ENCODE results near the gene SYNE1.

The SYNE1 gene

DNA sequence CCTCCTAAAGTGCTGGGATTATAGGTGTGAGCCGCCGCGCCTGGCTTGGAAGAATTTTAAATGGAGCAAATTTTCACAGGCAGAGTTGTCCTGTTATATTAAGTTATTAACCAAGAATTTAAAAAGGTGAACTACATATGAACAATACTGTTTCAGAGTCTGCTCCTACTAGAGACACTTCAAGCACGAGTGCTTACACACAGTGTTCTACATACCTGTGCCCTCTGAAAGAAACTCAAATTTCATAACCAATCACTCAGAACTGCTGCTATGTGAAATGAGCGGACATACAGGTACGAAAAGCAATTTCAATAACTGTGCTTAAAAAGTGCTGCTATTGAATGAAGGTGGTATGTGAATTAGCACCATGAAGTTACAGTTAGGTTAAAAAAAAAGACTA is 262.0 kb downstream of the SYNE1 start:
- Histone ChIP-seq H3K4me1 (no peaks in the 10 kb centered on the region), H3K36me3 (ENCODE audit: control insufficient read depth, insufficient read depth, low read length) (no peaks in the 10 kb centered on the region), H3K9me3 (ENCODE audit: control insufficient read depth, low read length) (no peaks in the 10 kb centered on the region), H3K27ac (no peak overlapping the region), H2AFZ (no peak overlapping the region), H3K79me2 (no peaks in the 10 kb centered on the region), H3K27me3 (ENCODE audit: control insufficient read depth, insufficient read depth, low read length) (no peaks in the 10 kb centered on the region), H3K9ac (no peak overlapping the region), H3K4me3 (ENCODE audit: low read depth, low read length) (no peak overlapping the region), H3K4me2 (ENCODE audit: low read length) (no peak overlapping the region)
- TF ChIP-seq, protein P1, sequence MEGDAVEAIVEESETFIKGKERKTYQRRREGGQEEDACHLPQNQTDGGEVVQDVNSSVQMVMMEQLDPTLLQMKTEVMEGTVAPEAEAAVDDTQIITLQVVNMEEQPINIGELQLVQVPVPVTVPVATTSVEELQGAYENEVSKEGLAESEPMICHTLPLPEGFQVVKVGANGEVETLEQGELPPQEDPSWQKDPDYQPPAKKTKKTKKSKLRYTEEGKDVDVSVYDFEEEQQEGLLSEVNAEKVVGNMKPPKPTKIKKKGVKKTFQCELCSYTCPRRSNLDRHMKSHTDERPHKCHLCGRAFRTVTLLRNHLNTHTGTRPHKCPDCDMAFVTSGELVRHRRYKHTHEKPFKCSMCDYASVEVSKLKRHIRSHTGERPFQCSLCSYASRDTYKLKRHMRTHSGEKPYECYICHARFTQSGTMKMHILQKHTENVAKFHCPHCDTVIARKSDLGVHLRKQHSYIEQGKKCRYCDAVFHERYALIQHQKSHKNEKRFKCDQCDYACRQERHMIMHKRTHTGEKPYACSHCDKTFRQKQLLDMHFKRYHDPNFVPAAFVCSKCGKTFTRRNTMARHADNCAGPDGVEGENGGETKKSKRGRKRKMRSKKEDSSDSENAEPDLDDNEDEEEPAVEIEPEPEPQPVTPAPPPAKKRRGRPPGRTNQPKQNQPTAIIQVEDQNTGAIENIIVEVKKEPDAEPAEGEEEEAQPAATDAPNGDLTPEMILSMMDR (IDR thresholded peaks at IDR 0.05), result no peak

DNA sequence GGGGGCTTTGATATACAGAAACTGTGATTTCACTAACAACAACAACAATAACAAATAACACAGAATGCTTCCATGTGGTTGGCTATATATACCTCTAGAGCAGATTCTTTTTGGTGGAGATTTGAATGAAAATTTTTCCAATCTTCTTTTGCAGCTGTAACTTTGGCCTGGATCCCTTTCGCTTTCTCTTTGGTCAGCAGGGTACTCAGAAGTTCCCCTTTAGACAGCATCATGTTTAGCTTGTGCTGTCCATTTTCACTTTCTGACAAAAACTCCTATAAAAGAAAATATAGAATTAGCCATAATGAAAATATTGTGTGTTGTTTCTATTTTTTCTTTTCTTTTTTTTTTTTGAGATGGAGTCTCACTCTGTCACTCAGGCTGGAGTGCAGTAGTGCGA is 264.2 kb downstream of the SYNE1 start:
- H2AFZ ChIP-seq, result no peak overlapping the region
- no peak overlapping the region for H3K27ac ChIP-seq
- H3K9me3 ChIP-seq (ENCODE audit: control insufficient read depth, low read length), result no peaks in the 10 kb centered on the region
- peaks cover 3% of the 10 kb centered on the region for H3K4me1 ChIP-seq
- no peak overlapping the region for H3K9ac ChIP-seq
- no peak overlapping the region for H3K4me2 ChIP-seq (ENCODE audit: low read length)
- H3K79me2 ChIP-seq, result no peaks in the 10 kb centered on the region
- no peaks in the 10 kb centered on the region for H3K36me3 ChIP-seq (ENCODE audit: control insufficient read depth, insufficient read depth, low read length)
- H3K4me3 ChIP-seq (ENCODE audit: low read depth, low read length), result no peak overlapping the region
- TF ChIP-seq, protein P1 (IDR thresholded peaks at IDR 0.05), result no peak
- no peaks in the 10 kb centered on the region for H3K27me3 ChIP-seq (ENCODE audit: control insufficient read depth, insufficient read depth, low read length)

DNA sequence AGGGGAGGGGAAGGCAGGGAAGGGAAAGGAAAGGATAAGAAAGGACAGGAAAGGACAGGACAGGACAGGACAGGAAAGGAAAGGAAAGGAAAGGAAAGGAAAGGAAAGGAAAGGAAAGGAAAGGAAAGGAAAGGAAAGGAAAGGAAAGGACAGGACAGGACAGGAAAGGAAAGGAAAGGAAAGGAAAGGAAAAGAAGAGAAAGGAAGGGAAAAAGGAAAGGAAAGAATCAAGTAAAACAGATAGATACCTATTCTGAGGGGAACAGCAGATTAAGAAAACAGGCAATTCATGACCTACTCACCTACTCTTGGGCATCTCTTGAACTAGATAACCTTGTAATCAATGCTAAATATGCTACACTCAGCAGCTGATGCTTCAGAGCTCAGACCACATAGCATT is 265.4 kb downstream of the SYNE1 start:
- H2AFZ ChIP-seq, result no peak overlapping the region
- no peak overlapping the region for H3K4me2 ChIP-seq (ENCODE audit: low read length)
- H3K4me3 ChIP-seq (ENCODE audit: low read depth, low read length), result no peak overlapping the region
- H3K27ac ChIP-seq, result no peak overlapping the region
- no peaks in the 10 kb centered on the region for H3K36me3 ChIP-seq (ENCODE audit: control insufficient read depth, insufficient read depth, low read length)
- peaks cover 3% of the 10 kb centered on the region for H3K4me1 ChIP-seq
- TF ChIP-seq, protein P1 (IDR thresholded peaks at IDR 0.05), result no peak
- no peaks in the 10 kb centered on the region for H3K9me3 ChIP-seq (ENCODE audit: control insufficient read depth, low read length)
- no peaks in the 10 kb centered on the region for H3K79me2 ChIP-seq
- H3K27me3 ChIP-seq (ENCODE audit: control insufficient read depth, insufficient read depth, low read length), result no peaks in the 10 kb centered on the region
- H3K9ac ChIP-seq, result no peak overlapping the region

DNA sequence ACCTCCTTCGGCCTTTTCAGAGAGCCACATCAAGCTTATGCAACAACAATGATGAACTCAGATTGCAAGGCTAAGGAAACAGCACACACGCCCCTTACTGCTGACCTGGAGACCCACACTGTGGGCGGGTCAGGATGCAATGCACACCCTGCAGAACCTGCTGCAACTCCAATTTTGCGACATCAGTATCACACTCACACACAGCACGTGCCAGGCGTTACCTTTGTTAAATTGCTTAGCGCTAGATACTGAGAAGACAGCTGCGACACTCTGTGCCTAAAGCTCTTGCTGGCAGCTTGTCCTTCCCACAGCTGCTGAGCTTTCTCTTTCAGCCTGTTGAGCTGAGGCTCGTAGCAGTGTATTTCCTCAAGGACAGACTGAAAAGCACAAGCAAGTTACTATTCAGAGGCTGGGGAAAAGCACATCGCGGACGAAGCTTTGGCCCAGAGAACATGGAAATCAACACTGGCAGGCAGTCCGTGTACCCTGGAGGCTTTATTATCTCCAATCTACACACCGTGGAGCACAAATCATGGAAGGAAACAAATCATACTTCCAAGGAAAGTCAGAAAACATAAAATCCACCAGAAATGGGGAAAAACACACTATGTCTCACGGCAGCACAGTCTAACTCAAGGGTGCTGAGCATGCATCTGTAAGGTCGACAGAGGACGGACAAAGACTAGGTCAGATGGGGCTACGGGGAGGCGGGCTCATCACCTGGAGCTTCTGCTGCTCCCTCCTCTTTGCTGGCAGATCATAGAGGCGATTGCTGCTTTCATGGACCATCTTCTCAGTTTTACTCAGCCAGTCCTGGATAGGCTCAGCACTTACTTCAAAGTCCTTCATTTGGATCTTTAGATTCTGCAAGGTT is 268.2 kb downstream of the SYNE1 start:
- H3K4me2 ChIP-seq (ENCODE audit: low read length), result no peak overlapping the region
- peak overlapping the region; percentile 68 for H2AFZ ChIP-seq
- H3K79me2 ChIP-seq, result no peaks in the 10 kb centered on the region
- H3K4me3 ChIP-seq (ENCODE audit: low read depth, low read length), result no peak overlapping the region
- TF ChIP-seq, protein P1 (IDR thresholded peaks at IDR 0.05), result no peak
- no peaks in the 10 kb centered on the region for H3K27me3 ChIP-seq (ENCODE audit: control insufficient read depth, insufficient read depth, low read length)
- no peaks in the 10 kb centered on the region for H3K9me3 ChIP-seq (ENCODE audit: control insufficient read depth, low read length)
- peaks cover 3% of the 10 kb centered on the region for H3K4me1 ChIP-seq
- no peaks in the 10 kb centered on the region for H3K36me3 ChIP-seq (ENCODE audit: control insufficient read depth, insufficient read depth, low read length)
- no peak overlapping the region for H3K9ac ChIP-seq
- H3K27ac ChIP-seq, result peak overlapping the region; percentile 61

DNA sequence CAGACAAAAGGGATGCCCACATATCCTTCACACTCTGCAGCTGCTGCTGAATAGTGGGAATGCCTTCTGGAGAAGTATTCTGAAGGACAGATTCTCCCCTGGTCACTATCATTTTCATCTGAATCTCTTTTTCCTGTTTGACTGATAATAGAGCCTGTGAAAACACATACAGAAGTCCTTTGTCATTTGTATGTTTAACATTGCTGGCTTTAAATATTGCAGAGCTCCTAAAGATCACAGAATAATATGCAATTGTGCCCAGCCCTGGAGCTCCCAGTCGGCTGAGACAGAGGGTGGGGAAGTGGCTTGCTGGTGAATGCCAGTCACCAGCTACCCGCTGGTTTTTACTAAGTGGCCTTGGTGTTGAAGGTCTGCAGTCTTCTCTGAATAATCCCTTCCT is 272.3 kb downstream of the SYNE1 start:
- Histone ChIP-seq H3K9ac (no peak overlapping the region), H3K79me2 (no peaks in the 10 kb centered on the region), H3K4me3 (ENCODE audit: low read depth, low read length) (no peak overlapping the region), H3K9me3 (ENCODE audit: control insufficient read depth, low read length) (no peaks in the 10 kb centered on the region), H3K36me3 (ENCODE audit: control insufficient read depth, insufficient read depth, low read length) (no peaks in the 10 kb centered on the region), H3K27me3 (ENCODE audit: control insufficient read depth, insufficient read depth, low read length) (no peaks in the 10 kb centered on the region), H3K4me1 (peaks cover 3% of the 10 kb centered on the region), H3K27ac (no peak overlapping the region), H3K4me2 (ENCODE audit: low read length) (no peak overlapping the region), H2AFZ (no peak overlapping the region)
- TF ChIP-seq, protein P1 (IDR thresholded peaks at IDR 0.05), result no peak
